ENCODE measurements around the gene CDX1.

CDX1 gene

GRCh38 chr5:150203832-150204589 is 37.4 kb downstream of the CDX1 start:
- Histone ChIP-seq H3K4me3 (ENCODE audit: insufficient read depth, low read depth, low read length, poor library complexity, severe bottlenecking) (no peak overlapping the region), H3K9me3 (ENCODE audit: control insufficient read depth, low read length) (no peaks in the 10 kb centered on the region), H3K36me3 (ENCODE audit: control insufficient read depth, insufficient read depth, low read length) (no peaks in the 10 kb centered on the region), H3K27ac (ENCODE audit: insufficient read depth, low read length, poor library complexity, severe bottlenecking) (no peak overlapping the region), H3K4me1 (ENCODE audit: control insufficient read depth, insufficient read depth, low read length, poor library complexity, severe bottlenecking) (peaks cover 3% of the 10 kb centered on the region), H3K27me3 (replicated peaks; ENCODE audit: control insufficient read depth, insufficient read depth, low read length, poor library complexity, severe bottlenecking) (no peaks in the 10 kb centered on the region)
- no peak for DNase-seq

- no peaks in the 10 kb centered on the region for H3K36me3 ChIP-seq (ENCODE audit: control insufficient read depth, insufficient read depth, low read length)
- no peaks in the 10 kb centered on the region for H3K9me3 ChIP-seq (ENCODE audit: control insufficient read depth, low read length)
- no peak overlapping the region for H3K27ac ChIP-seq (ENCODE audit: insufficient read depth, low read length, poor library complexity, severe bottlenecking)
- H3K27me3 ChIP-seq (replicated peaks; ENCODE audit: control insufficient read depth, insufficient read depth, low read length, poor library complexity, severe bottlenecking) = no peaks in the 10 kb centered on the region
- no peak overlapping the region for H3K4me3 ChIP-seq (ENCODE audit: insufficient read depth, low read depth, low read length, poor library complexity, severe bottlenecking)
- no peak for DNase-seq
- H3K4me1 ChIP-seq (ENCODE audit: control insufficient read depth, insufficient read depth, low read length, poor library complexity, severe bottlenecking) = peaks cover 7% of the 10 kb centered on the region
Measured at GRCh38 chr5:150204590-150204960, 38.0 kb downstream of the CDX1 start.

- no peaks in the 10 kb centered on the region for H3K27me3 ChIP-seq (replicated peaks; ENCODE audit: control insufficient read depth, insufficient read depth, low read length, poor library complexity, severe bottlenecking)
- DNase-seq = no peak
- no peak overlapping the region for H3K27ac ChIP-seq (ENCODE audit: insufficient read depth, low read length, poor library complexity, severe bottlenecking)
- H3K4me1 ChIP-seq (ENCODE audit: control insufficient read depth, insufficient read depth, low read length, poor library complexity, severe bottlenecking) = peaks cover 7% of the 10 kb centered on the region
- no peak overlapping the region for H3K4me3 ChIP-seq (ENCODE audit: insufficient read depth, low read depth, low read length, poor library complexity, severe bottlenecking)
- no peaks in the 10 kb centered on the region for H3K9me3 ChIP-seq (ENCODE audit: control insufficient read depth, low read length)
- H3K36me3 ChIP-seq (ENCODE audit: control insufficient read depth, insufficient read depth, low read length) = no peaks in the 10 kb centered on the region
Measured at GRCh38 chr5:150206098-150206778, 39.7 kb downstream of the CDX1 start.

- Histone ChIP-seq H3K4me1 (ENCODE audit: control insufficient read depth, insufficient read depth, low read length, poor library complexity, severe bottlenecking) (peaks cover 7% of the 10 kb centered on the region), H3K27me3 (replicated peaks; ENCODE audit: control insufficient read depth, insufficient read depth, low read length, poor library complexity, severe bottlenecking) (no peaks in the 10 kb centered on the region), H3K36me3 (ENCODE audit: control insufficient read depth, insufficient read depth, low read length) (no peaks in the 10 kb centered on the region), H3K27ac (ENCODE audit: insufficient read depth, low read length, poor library complexity, severe bottlenecking) (no peak overlapping the region), H3K4me3 (ENCODE audit: insufficient read depth, low read depth, low read length, poor library complexity, severe bottlenecking) (no peak overlapping the region), H3K9me3 (ENCODE audit: control insufficient read depth, low read length) (no peaks in the 10 kb centered on the region)
- DNase-seq = no peak
Measured at GRCh38 chr5:150206779-150207115, 40.2 kb downstream of the CDX1 start.

GRCh38 chr5:150208187-150209098 is 41.9 kb downstream of the CDX1 start:
- no peak for DNase-seq
- no peaks in the 10 kb centered on the region for H3K9me3 ChIP-seq (ENCODE audit: control insufficient read depth, low read length)
- no peaks in the 10 kb centered on the region for H3K36me3 ChIP-seq (ENCODE audit: control insufficient read depth, insufficient read depth, low read length)
- no peaks in the 10 kb centered on the region for H3K27me3 ChIP-seq (replicated peaks; ENCODE audit: control insufficient read depth, insufficient read depth, low read length, poor library complexity, severe bottlenecking)
- no peak overlapping the region for H3K27ac ChIP-seq (ENCODE audit: insufficient read depth, low read length, poor library complexity, severe bottlenecking)
- peaks cover 7% of the 10 kb centered on the region for H3K4me1 ChIP-seq (ENCODE audit: control insufficient read depth, insufficient read depth, low read length, poor library complexity, severe bottlenecking)
- H3K4me3 ChIP-seq (ENCODE audit: insufficient read depth, low read depth, low read length, poor library complexity, severe bottlenecking) = no peak overlapping the region

- Histone ChIP-seq H3K36me3 (ENCODE audit: control insufficient read depth, insufficient read depth, low read length) (no peaks in the 10 kb centered on the region), H3K4me1 (ENCODE audit: control insufficient read depth, insufficient read depth, low read length, poor library complexity, severe bottlenecking) (peaks cover 7% of the 10 kb centered on the region), H3K4me3 (ENCODE audit: insufficient read depth, low read depth, low read length, poor library complexity, severe bottlenecking) (no peak overlapping the region), H3K27ac (ENCODE audit: insufficient read depth, low read length, poor library complexity, severe bottlenecking) (no peak overlapping the region), H3K9me3 (ENCODE audit: control insufficient read depth, low read length) (no peaks in the 10 kb centered on the region), H3K27me3 (replicated peaks; ENCODE audit: control insufficient read depth, insufficient read depth, low read length, poor library complexity, severe bottlenecking) (no peaks in the 10 kb centered on the region)
- DNase-seq = no peak
Measured at GRCh38 chr5:150209099-150209635, 42.6 kb downstream of the CDX1 start.

- no peak for DNase-seq
- peaks cover 7% of the 10 kb centered on the region for H3K4me1 ChIP-seq (ENCODE audit: control insufficient read depth, insufficient read depth, low read length, poor library complexity, severe bottlenecking)
- no peaks in the 10 kb centered on the region for H3K9me3 ChIP-seq (ENCODE audit: control insufficient read depth, low read length)
- H3K36me3 ChIP-seq (ENCODE audit: control insufficient read depth, insufficient read depth, low read length) = no peaks in the 10 kb centered on the region
- H3K27me3 ChIP-seq (replicated peaks; ENCODE audit: control insufficient read depth, insufficient read depth, low read length, poor library complexity, severe bottlenecking) = no peaks in the 10 kb centered on the region
- H3K4me3 ChIP-seq (ENCODE audit: insufficient read depth, low read depth, low read length, poor library complexity, severe bottlenecking) = no peak overlapping the region
- H3K27ac ChIP-seq (ENCODE audit: insufficient read depth, low read length, poor library complexity, severe bottlenecking) = no peak overlapping the region
Measured at GRCh38 chr5:150210644-150211043, 44.1 kb downstream of the CDX1 start.

GRCh38 chr5:150211156-150212030 is 44.8 kb downstream of the CDX1 start:
- Histone ChIP-seq H3K4me3 (ENCODE audit: insufficient read depth, low read depth, low read length, poor library complexity, severe bottlenecking) (no peak overlapping the region), H3K36me3 (ENCODE audit: control insufficient read depth, insufficient read depth, low read length) (no peaks in the 10 kb centered on the region), H3K27ac (ENCODE audit: insufficient read depth, low read length, poor library complexity, severe bottlenecking) (no peak overlapping the region), H3K4me1 (ENCODE audit: control insufficient read depth, insufficient read depth, low read length, poor library complexity, severe bottlenecking) (peaks cover 7% of the 10 kb centered on the region), H3K27me3 (replicated peaks; ENCODE audit: control insufficient read depth, insufficient read depth, low read length, poor library complexity, severe bottlenecking) (no peaks in the 10 kb centered on the region), H3K9me3 (ENCODE audit: control insufficient read depth, low read length) (no peaks in the 10 kb centered on the region)
- DNase-seq = no peak

GRCh38 chr5:150213530-150213929 is 47.0 kb downstream of the CDX1 start:
- no peak overlapping the region for H3K4me3 ChIP-seq (ENCODE audit: insufficient read depth, low read depth, low read length, poor library complexity, severe bottlenecking)
- no peak overlapping the region for H3K27ac ChIP-seq (ENCODE audit: insufficient read depth, low read length, poor library complexity, severe bottlenecking)
- no peaks in the 10 kb centered on the region for H3K27me3 ChIP-seq (replicated peaks; ENCODE audit: control insufficient read depth, insufficient read depth, low read length, poor library complexity, severe bottlenecking)
- H3K9me3 ChIP-seq (ENCODE audit: control insufficient read depth, low read length) = no peaks in the 10 kb centered on the region
- no peaks in the 10 kb centered on the region for H3K36me3 ChIP-seq (ENCODE audit: control insufficient read depth, insufficient read depth, low read length)
- peaks cover 7% of the 10 kb centered on the region for H3K4me1 ChIP-seq (ENCODE audit: control insufficient read depth, insufficient read depth, low read length, poor library complexity, severe bottlenecking)
- DNase-seq = no peak

All from effector memory CD4-positive, alpha-beta T cell (primary cell).